Neural cell (in vitro differentiated cells): Measurements from ENCODE around the gene LRRFIP2.

Experiments used
- POLR2AphosphoS5 ChIP-seq: IDR thresholded peaks from 2 replicates; pipeline ENCODE4 v1.6.1; 2012
- RAD21 ChIP-seq: fragments of 450-650 bp; conservative IDR thresholded peaks from 2 replicates; pipeline ENCODE4 v1.6.1; 2014; ENCODE audit warnings: antibody characterized with exemption, mild to moderate bottlenecking, moderate library complexity
- TF ChIP-seq, protein P1 (sequence below): fragments of 450-650 bp; IDR thresholded peaks from 2 replicates; pipeline ENCODE4 v1.5.1; 2014; ENCODE audit warnings: antibody characterized with exemption, mild to moderate bottlenecking, moderate library complexity; ENCODE audit not compliant: poor library complexity, severe bottlenecking

DNA sequence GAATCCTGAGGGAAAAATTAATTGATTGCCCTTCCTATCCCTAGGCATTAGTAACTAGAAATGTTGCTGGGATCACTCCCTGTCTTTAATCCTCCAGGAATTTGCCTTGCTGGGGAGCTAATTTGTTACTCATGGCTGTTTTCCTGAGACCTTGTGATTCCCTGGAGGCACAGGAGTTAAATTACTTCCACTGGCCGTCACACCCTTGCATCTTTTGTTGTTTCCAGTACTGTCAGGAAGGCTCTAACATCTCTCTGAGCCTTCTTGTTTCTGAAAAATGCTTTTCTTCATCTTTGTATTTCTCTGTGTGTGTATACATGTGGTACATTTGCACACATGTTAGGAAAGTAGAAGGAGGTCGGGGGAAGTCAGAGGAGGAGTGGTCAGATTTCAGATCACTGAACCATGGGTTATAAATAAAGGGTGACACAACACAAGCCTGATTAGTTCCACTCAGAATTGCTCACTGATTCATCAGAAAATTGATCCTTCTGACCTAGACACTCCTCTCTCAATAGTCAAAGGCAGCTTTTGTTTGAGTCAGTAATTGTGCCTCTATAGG lies 23.5 kb upstream of the LRRFIP2 start:
- no peak for TF ChIP-seq RAD21
- TF ChIP-seq, protein P1, sequence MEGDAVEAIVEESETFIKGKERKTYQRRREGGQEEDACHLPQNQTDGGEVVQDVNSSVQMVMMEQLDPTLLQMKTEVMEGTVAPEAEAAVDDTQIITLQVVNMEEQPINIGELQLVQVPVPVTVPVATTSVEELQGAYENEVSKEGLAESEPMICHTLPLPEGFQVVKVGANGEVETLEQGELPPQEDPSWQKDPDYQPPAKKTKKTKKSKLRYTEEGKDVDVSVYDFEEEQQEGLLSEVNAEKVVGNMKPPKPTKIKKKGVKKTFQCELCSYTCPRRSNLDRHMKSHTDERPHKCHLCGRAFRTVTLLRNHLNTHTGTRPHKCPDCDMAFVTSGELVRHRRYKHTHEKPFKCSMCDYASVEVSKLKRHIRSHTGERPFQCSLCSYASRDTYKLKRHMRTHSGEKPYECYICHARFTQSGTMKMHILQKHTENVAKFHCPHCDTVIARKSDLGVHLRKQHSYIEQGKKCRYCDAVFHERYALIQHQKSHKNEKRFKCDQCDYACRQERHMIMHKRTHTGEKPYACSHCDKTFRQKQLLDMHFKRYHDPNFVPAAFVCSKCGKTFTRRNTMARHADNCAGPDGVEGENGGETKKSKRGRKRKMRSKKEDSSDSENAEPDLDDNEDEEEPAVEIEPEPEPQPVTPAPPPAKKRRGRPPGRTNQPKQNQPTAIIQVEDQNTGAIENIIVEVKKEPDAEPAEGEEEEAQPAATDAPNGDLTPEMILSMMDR: no peak
- no peak for TF ChIP-seq POLR2AphosphoS5
